ENCODE measurements around the gene EMP3.

Gene EMP3

DNA sequence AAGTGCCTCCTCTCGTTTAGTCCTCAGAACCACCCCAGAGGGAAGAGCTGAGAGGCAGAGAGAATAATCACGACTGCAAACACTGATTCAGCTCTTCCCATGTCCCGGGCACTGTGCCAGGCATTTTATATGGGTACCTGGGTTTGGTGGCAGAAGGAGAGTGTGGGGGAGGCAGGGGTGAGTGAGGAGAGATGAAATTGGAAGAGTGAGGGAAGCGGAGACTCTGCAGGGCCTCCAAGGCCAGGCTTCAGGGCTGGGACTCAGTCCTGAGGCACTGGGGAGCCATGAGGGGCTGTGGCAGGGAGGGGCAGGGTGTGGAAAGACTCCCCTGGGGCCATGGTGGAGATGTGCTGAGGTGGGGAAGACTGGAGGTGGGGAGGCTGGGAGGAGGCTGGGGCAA is 47.6 kb downstream of the EMP3 start:
- no peak for DNase-seq (ENCODE audit: extremely low read depth, low read depth)
- TF ChIP-seq CTCF (IDR thresholded peaks at IDR 0.05; ENCODE audit: low read depth, low read length, missing control alignments), result no peak
- no peak overlapping the region for H3K4me3 ChIP-seq (replicated peaks; ENCODE audit: low read depth, low read length)

GRCh38 chr19:48373567-48373966 is 48.2 kb downstream of the EMP3 start:
- no peak for TF ChIP-seq CTCF (IDR thresholded peaks at IDR 0.05; ENCODE audit: low read depth, low read length, missing control alignments)
- no peak overlapping the region for H3K4me3 ChIP-seq (replicated peaks; ENCODE audit: low read depth, low read length)
- no peak for DNase-seq (ENCODE audit: extremely low read depth, low read depth)

DNA sequence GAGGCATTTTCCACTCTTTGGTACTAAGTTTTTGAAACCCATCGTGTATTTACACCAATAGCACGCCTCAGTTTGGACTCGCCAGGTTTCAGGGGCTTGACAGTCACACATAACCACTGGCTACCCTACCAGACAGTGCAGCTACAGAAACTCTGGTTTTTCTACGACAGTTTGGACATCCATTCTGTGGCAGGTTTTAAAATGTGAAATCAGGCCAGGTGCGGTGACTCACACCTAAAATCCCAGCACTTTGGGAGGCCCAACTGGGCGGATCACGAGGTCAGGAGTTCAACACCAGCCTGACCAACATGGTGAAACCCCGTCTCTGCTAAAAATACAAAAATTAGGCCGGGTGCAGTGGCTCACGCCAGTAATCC is 52.8 kb downstream of the EMP3 start:
- no peak for DNase-seq (ENCODE audit: extremely low read depth, low read depth)
- no peak overlapping the region for H3K4me3 ChIP-seq (replicated peaks; ENCODE audit: low read depth, low read length)
- no peak for TF ChIP-seq CTCF (IDR thresholded peaks at IDR 0.05; ENCODE audit: low read depth, low read length, missing control alignments)

- no peak overlapping the region for H3K4me3 ChIP-seq (replicated peaks; ENCODE audit: low read depth, low read length)
- no peak for TF ChIP-seq CTCF (IDR thresholded peaks at IDR 0.05; ENCODE audit: low read depth, low read length, missing control alignments)
- DNase-seq (ENCODE audit: extremely low read depth, low read depth), result no peak
These were observed 53.7 kb downstream of the EMP3 start for GRCh38 chr19:48379058-48379457.
